ENCODE measurements around the gene BHLHE23.

BHLHE23 gene

DNA sequence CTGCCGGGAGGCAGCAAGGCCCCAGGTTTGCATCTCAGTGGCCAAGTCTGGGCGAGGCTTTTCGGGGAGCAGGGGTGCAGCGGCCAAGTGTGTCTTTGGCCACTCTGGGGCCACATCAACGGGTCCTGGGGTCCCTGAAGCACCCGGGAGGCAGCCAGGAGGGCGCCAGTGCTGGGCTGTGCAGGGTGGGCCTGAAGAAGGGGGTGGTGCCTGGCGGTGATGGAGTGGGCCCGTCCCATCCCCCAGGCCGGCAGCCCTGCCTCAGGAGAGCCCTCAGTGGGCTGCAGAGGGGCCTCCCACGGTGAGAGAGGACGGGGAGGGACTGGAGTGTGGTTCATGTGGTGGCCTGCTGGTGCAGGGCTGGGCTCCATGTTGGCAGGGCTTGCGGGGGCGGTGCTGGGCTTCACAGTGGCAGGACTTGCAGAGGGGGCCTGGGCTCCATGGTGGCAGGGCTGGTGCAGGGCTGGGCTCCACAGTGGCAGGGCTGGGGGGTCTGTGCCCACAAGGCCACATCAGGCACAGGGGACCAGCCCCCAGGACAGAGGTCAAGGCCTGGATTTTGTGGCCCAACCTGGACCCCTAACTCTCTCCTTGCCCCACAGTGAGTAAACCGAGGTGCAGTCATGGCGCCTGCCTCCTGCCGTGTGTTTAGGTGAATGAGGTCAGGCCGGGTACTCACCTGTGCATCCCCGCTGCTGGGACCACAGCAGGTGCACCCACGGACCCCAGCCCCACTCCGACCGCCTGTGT lies 10.5 kb upstream of the BHLHE23 start:
- no peak for DNase-seq (ENCODE audit: low read depth)
- TF ChIP-seq, protein P1, sequence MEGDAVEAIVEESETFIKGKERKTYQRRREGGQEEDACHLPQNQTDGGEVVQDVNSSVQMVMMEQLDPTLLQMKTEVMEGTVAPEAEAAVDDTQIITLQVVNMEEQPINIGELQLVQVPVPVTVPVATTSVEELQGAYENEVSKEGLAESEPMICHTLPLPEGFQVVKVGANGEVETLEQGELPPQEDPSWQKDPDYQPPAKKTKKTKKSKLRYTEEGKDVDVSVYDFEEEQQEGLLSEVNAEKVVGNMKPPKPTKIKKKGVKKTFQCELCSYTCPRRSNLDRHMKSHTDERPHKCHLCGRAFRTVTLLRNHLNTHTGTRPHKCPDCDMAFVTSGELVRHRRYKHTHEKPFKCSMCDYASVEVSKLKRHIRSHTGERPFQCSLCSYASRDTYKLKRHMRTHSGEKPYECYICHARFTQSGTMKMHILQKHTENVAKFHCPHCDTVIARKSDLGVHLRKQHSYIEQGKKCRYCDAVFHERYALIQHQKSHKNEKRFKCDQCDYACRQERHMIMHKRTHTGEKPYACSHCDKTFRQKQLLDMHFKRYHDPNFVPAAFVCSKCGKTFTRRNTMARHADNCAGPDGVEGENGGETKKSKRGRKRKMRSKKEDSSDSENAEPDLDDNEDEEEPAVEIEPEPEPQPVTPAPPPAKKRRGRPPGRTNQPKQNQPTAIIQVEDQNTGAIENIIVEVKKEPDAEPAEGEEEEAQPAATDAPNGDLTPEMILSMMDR (conservative IDR thresholded peaks at IDR 0.05; ENCODE audit: low read length): no peak
- no peak overlapping the region for H3K4me3 ChIP-seq (ENCODE audit: low read length)

DNA sequence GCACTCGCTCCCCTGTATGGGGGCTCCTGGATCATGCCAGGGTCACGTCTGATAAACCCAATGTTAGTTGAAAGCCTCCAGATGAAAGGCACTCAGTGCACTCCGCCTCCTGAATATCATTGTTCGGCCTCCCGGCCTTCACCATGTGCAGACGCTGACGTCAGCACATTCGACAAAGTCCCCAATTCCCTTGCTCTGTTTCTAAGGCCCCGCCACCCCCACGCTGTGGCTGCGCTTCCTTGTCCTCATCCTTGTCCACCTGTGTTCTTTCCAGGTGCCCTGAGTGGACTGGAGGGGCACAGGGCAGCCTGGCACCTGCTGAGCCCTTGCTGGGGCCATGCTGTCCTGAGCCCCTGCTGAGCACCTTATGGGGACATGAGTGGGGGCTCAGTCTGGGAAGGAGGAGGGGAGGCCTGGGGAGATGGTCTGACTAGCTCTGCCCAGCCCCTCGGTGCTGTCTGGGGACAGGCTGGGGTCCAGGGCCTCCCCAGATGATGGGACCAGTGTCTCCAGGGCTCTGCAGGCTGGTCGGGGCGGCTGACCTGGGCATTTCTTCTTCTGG lies 9.8 kb upstream of the BHLHE23 start:
- TF ChIP-seq, protein P1 (conservative IDR thresholded peaks at IDR 0.05; ENCODE audit: low read length): no peak
- no peak for DNase-seq (ENCODE audit: low read depth)
- H3K4me3 ChIP-seq (ENCODE audit: low read length): no peak overlapping the region

DNA sequence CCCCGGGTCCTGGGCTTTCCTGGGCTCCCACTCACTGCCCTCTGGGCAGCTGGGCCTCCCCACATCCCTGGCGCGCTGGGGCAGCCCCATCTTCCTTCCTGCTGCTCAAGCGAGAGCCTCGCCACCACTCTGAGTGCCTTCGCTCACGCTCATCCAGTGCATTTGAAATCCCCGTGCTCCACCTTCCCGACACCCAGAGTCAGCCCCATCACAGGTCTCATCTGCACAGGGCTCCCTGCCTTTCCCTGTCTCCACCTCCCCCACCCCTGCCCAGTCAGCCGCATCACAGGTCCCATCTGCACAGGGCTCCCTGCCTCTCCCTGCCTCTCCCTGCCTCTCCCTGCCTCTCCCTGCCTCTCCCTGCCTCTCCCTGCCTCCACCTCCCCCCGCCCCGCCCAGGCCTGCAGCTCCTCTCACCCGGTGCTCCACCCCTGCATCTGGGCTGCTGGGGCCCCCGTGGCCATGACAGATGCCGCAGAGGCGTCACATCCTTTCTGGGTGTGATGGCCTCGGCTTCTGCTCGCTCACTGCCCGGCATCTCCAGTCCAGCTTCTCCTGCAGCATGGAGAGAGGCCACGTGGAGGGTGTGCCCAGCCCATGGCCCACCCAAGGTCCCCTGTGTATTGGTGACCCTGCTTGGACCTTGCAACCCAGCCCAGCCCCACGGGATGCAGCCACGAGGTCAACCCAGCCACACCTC lies 9.0 kb upstream of the BHLHE23 start:
- no peak for DNase-seq (ENCODE audit: low read depth)
- no peak overlapping the region for H3K4me3 ChIP-seq (ENCODE audit: low read length)
- TF ChIP-seq, protein P1 (conservative IDR thresholded peaks at IDR 0.05; ENCODE audit: low read length): no peak

DNA sequence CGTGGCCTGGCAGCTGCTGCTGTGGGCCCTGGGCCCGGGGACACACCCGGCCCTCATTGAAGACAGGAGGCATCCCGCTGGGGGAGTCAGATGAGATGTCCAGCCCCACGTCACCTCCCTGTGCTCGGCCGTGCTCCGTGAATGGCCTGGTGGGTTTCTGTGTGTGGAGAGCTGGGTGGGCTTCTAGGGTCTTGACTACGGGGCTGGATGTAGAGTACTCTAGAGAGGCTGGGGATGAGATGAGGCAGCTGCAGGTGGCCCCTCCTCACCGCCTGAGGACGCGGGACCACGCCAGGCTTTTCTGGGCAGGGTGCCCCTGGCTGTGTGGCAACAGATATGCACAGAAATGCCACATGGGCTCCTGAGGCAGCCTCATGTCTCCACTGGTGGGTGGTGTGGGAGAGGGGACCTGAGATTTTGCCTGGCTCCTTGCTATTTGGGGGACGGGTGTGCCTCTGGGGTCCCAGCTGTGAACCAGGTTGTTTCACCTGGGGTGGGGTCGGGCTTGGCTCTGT lies 8.4 kb upstream of the BHLHE23 start:
- DNase-seq (ENCODE audit: low read depth): no peak
- TF ChIP-seq, protein P1 (conservative IDR thresholded peaks at IDR 0.05; ENCODE audit: low read length): no peak
- no peak overlapping the region for H3K4me3 ChIP-seq (ENCODE audit: low read length)

DNA sequence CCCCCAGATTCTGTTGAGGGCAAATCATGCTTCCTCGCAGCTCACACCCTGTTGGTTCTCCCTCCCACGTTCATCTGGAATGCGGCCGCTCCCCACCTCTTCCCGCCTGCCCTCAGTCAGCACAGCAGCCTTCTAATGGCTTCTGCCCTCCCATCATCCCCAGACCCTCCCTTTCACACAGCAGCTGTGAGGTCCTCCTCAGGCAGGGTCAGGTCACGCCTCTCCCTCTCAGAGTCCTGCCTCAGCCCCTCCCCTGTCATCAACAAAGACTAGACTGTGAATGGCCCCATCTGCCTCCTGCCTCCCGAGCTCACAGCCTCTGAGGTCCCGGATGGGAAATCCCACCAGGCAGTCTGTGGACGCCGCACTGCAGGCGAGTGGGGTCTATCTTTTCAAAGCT lies 7.9 kb upstream of the BHLHE23 start:
- TF ChIP-seq, protein P1 (conservative IDR thresholded peaks at IDR 0.05; ENCODE audit: low read length): no peak
- H3K4me3 ChIP-seq (ENCODE audit: low read length): no peak overlapping the region
- no peak for DNase-seq (ENCODE audit: low read depth)

DNA sequence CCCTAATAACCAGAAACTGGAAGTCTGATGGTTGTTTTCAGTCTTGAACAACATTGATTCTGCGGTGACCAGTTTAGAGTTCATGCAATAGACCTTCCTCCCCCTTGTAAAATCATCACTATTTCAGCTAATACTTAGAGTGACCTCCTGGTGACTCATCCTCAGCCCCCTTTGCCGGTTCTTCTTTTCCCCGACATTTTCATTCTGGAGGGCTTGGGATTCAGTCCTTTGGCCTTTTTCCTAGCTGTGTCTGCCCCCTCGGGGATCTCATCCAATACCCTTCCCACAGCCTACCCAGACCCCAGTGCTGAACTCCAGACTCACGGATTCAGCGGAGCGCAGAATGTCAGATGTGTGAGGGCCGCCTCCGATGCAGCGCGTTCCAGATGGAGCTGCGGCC lies 7.5 kb upstream of the BHLHE23 start:
- no peak for DNase-seq (ENCODE audit: low read depth)
- H3K4me3 ChIP-seq (ENCODE audit: low read length): no peak overlapping the region
- TF ChIP-seq, protein P1 (conservative IDR thresholded peaks at IDR 0.05; ENCODE audit: low read length): no peak

Data from AG10803 (cell line).